ENCODE measurements around the gene PCNX2. TPM values are rescaled to one million over a fixed set of nuclear protein-coding genes. Genes with fewer than 3 reads are reported as not detected.

PCNX2 gene
- total RNA-seq, 2 experiments from 2014 or later: 46.4 to 49.4 TPM

GRCh38 chr1:232978091-232978634 lies 317.4 kb downstream of the PCNX2 start:
- peaks cover 16% of the 10 kb centered on the region for H3K36me3 ChIP-seq (ENCODE audit: insufficient read depth, low read length)
- no peak overlapping the region for H3K27ac ChIP-seq (ENCODE audit: low read depth in 1 of 2, low read length in 2 of 2)
- intact Hi-C loops (cut with DNase I, micrococcal nuclease): no loop called here
- H3K27me3 Mint-ChIP-seq: no peaks in the 10 kb centered on the region
- H3K27ac Mint-ChIP-seq: peak overlapping the region; percentile 76
- peak in 5 of 14 experiments; percentile 17 to 63 (median 48) for DNase-seq
- H3K9me3 ChIP-seq (ENCODE audit: control insufficient read depth in 1 of 2, insufficient read depth in 1 of 2, low read length in 2 of 2): peaks cover 0 to 9% of the 10 kb centered on the region in 2 experiments
- H3K4me3 ChIP-seq (ENCODE audit: low read length): no peak overlapping the region
- H3K4me1 Mint-ChIP-seq (ENCODE audit: low read depth): peaks cover 19% of the 10 kb centered on the region
- peaks cover 48% of the 10 kb centered on the region for H3K36me3 Mint-ChIP-seq (ENCODE audit: low read depth)
- H3K4me1 ChIP-seq (ENCODE audit: insufficient read depth, low read length): peaks cover 13% of the 10 kb centered on the region
- ChIA-PET CTCF (no interaction called here), POLR2A (interaction anchor here (1.2 kb wide), 1 partner anchor 54 kb away, joined by 3 read pairs; no protein-coding TSS in a partner anchor)
- peaks cover 11% of the 10 kb centered on the region for H3K9me3 Mint-ChIP-seq
- H3K4me3 Mint-ChIP-seq: no peak overlapping the region
- peak; percentile 84 for ATAC-seq (ENCODE audit: poor library complexity)
- H3K27me3 ChIP-seq (ENCODE audit: control insufficient read depth in 1 of 2, insufficient read depth in 2 of 2, low read length in 2 of 2): no peaks in the 10 kb centered on the region
- no peak for TF ChIP-seq CTCF (IDR thresholded peaks at IDR 0.05)

GRCh38 chr1:232974971-232975370 lies 320.6 kb downstream of the PCNX2 start:
- Histone ChIP-seq H3K36me3 (ENCODE audit: insufficient read depth, low read length) (peaks cover 47% of the 10 kb centered on the region), H3K27ac (ENCODE audit: low read depth in 1 of 2, low read length in 2 of 2) (no peak overlapping the region), H3K4me1 (ENCODE audit: insufficient read depth, low read length) (peaks cover 13% of the 10 kb centered on the region), H3K9me3 (ENCODE audit: control insufficient read depth in 1 of 2, insufficient read depth in 1 of 2, low read length in 2 of 2) (peaks cover 4 to 9% of the 10 kb centered on the region in 2 experiments), H3K4me3 (ENCODE audit: low read length) (no peak overlapping the region), H3K27me3 (ENCODE audit: control insufficient read depth in 1 of 2, insufficient read depth in 2 of 2, low read length in 2 of 2) (no peaks in the 10 kb centered on the region)
- intact Hi-C loops (cut with DNase I, micrococcal nuclease): no loop called here
- Mint-ChIP-seq H3K4me1 (ENCODE audit: low read depth) (peaks cover 19% of the 10 kb centered on the region), H3K4me3 (no peak overlapping the region), H3K27me3 (no peaks in the 10 kb centered on the region), H3K36me3 (ENCODE audit: low read depth) (peaks cover 79% of the 10 kb centered on the region), H3K27ac (no peak overlapping the region), H3K9me3 (peaks cover 17% of the 10 kb centered on the region)
- CTCF ChIA-PET: no interaction called here
- no peak for TF ChIP-seq CTCF (IDR thresholded peaks at IDR 0.05)
- POLR2A ChIA-PET: no interaction called here
- no peak for ATAC-seq (ENCODE audit: poor library complexity)
- DNase-seq: no peak

GRCh38 chr1:232973652-232974611 lies 321.6 kb downstream of the PCNX2 start:
- ChIA-PET CTCF (no interaction called here), POLR2A (no interaction called here)
- Mint-ChIP-seq H3K27ac (no peak overlapping the region), H3K27me3 (no peaks in the 10 kb centered on the region), H3K4me3 (no peak overlapping the region), H3K36me3 (ENCODE audit: low read depth) (peaks cover 89% of the 10 kb centered on the region), H3K9me3 (peaks cover 17% of the 10 kb centered on the region), H3K4me1 (ENCODE audit: low read depth) (peaks cover 21% of the 10 kb centered on the region)
- peaks cover 12% of the 10 kb centered on the region for H3K4me1 ChIP-seq (ENCODE audit: insufficient read depth, low read length)
- intact Hi-C loops (cut with DNase I, micrococcal nuclease): no loop called here
- H3K27me3 ChIP-seq (ENCODE audit: control insufficient read depth in 1 of 2, insufficient read depth in 2 of 2, low read length in 2 of 2): no peaks in the 10 kb centered on the region
- TF ChIP-seq CTCF (IDR thresholded peaks at IDR 0.05): no peak
- DNase-seq: no peak
- peaks cover 4 to 9% of the 10 kb centered on the region in 2 experiments for H3K9me3 ChIP-seq (ENCODE audit: control insufficient read depth in 1 of 2, insufficient read depth in 1 of 2, low read length in 2 of 2)
- H3K36me3 ChIP-seq (ENCODE audit: insufficient read depth, low read length): peaks cover 55% of the 10 kb centered on the region
- no peak for ATAC-seq (ENCODE audit: poor library complexity)
- H3K27ac ChIP-seq (ENCODE audit: low read depth in 1 of 2, low read length in 2 of 2): no peak overlapping the region
- H3K4me3 ChIP-seq (ENCODE audit: low read length): no peak overlapping the region
